GM18870 (cell line): ENCODE results near the gene FKBP7.
"Not testable (repeated sequence)": the region's sequence is repeated elsewhere in the genome, so short reads cannot be mapped to it uniquely, and the experiment has no call there.

Experiments used
- ATAC-seq: cut with Tn5 transposase; IDR thresholded peaks from one replicate; pipeline ENCODE4 v1.9.1; 2021; ENCODE audit warnings: moderate library complexity; ENCODE audit not compliant: unreplicated experiment

FKBP7 gene

DNA sequence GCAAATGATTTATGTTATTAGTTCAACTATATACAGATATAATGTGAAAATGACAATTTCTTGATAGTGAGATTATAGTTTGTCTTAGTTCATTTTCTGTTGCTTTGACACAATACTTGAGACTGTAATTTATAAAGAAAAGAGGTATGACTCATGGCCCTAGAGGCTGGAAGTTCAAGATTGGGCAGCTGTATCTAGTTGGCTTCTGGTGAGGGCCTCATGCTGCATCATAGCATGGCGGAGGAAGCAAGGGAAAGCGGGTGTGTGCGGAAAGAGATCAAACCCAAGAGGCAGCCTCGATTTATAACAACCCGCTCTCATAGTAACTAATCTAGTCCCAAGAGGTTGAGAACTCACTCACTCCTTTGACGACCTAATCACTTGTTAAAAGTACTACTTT, 13.2 kb upstream of the FKBP7 start:
- no peak for ATAC-seq

- no peak for ATAC-seq
Observed at GRCh38 chr2:178485356-178485755, 7.0 kb upstream of the FKBP7 start.

DNA sequence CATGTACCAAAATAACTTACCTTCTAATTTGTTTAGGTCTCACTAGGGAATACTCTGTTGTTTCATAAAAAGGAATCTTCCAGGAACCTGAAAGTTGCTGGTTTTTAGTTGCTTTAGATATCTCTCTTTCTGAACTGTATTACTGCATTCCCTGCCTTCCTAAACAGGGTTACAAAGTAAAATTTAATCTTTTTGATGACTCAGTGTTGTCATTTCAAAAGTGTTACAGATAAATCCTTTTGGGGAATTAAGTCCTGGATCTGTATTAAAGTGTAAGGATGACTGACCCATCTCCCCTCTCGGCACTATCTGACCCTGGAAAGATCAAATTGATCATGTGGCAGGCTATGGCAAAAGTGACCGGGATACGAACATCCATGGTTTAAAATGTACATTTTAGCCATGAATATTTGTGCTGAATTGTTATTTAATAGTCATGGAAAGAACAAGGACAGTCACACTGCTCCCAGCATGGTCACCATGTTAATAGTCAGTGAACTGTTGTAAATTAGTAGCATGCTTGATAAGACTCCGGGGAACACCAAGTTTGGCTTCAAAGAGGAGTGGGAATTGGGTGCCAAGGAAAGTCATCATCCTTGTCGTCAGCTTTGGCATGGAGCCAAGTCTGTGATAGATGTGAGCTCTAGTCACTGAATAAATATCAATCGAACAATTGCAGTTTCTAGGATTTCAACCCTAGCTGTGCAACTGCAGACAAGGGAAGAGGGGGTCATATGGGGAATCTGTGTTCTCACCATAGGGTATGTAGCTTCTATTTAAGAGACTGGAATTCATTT, 6.0 kb upstream of the FKBP7 start:
- no peak for ATAC-seq

DNA sequence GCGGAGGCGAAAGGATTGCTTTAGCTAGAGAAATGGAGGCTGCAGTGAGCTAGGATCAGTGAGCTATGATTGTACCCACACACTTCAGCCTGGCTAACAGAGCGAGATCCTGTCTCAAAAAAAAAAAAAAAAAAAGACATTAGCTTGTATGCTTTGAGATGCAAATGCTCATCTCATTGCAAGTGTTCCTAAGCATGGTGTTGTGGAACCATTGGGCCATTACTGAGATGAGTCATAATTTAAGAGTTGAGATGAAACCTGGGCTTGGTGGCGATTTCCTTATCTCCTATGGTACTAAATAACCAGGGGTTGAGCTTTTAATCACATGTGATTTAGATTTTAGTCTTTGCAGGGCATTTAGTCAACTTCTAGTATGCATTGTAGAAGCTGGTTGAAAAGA, 4.0 kb upstream of the FKBP7 start:
- ATAC-seq = peak; percentile 54

- peak; percentile 36 for ATAC-seq
Observed at GRCh38 chr2:178480227-178481181, 2.1 kb upstream of the FKBP7 start, which contains the start of gene PLEKHA3. TSS of gene PLEKHA3 (plus strand) at chr2:178480457. CDS start at chr2:178480870, 413 bp downstream.

- ATAC-seq = no peak
Observed at GRCh38 chr2:178479758-178480226, 1.4 kb upstream of the FKBP7 start.

- ATAC-seq = no peak
Observed at GRCh38 chr2:178479275-178479616, 846 bp upstream of the FKBP7 start.

GRCh38 chr2:178478130-178478438, 316 bp downstream of the FKBP7 start:
- no peak for ATAC-seq

DNA sequence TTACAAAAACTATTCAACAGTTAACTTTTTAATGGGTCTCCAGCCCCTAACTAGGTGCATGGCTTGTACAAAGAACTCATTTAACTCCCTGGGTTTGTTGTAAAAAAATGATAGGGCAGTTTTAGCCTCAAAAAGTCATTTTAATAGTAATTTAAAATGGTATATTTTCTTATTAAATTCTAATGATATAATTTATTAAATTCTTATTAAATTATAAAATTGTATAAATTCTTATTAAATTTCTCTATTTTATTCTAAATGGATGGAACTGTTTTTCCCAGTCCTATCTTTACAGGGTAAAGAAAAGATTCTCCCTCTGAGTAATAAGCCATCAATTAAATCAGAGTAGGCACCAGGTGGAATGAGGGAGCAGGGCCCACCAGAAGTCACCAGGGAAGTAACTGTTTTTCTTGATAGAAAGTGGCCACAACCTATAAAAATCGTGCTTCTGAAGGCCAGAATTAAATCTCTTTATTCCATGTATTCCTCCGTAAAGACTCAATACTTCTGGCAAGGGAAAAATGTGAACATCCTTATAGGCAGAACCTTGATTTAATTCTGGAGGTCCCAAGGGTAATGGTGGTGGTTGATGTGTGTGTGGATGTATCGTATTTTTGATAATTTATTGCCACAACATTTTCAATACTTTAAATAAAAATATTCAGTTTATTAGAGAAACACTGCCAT, 814 bp downstream of the FKBP7 start:
- no peak for ATAC-seq

GRCh38 chr2:178476477-178476876, 1.9 kb downstream of the FKBP7 start:
- ATAC-seq = no peak

DNA sequence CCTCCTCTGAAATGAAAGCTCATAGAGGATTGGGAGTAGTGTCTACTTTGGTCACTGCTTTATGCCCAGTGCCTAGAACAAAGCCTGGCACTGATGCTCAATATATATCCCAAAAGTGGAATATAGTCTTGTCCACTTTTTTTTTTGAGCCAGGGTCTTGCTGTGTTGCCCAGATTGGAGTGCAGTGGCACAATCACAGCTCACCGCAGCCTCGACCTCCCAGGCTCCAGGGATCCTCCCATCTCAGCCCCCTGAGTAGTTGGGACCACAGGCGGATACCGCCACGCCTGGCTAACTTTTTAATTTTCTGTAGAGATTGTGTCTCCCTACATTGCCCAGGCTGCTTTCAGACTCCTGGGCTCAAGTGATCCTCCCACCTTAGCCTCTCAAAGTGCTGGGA, 3.8 kb downstream of the FKBP7 start:
- no peak for ATAC-seq

DNA sequence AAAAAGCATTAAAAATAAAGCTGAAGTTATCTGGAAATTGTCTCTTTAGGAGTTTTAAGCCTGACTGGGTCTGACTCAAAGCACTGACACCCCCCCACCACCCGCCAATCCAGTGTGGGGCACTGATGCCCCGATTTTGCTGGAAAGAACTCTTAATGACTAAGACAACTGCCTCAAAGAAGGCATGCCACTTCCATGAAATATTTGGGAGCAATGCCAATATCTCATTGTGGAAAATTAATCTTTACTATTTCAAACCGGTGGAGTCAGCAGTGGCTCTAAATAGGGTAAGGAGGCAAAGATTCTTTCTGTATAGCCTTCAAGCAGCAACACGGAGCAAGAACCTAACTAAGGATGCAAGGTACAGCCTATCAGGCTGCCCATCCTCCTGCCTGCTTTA, 4.5 kb downstream of the FKBP7 start:
- ATAC-seq = no peak

DNA sequence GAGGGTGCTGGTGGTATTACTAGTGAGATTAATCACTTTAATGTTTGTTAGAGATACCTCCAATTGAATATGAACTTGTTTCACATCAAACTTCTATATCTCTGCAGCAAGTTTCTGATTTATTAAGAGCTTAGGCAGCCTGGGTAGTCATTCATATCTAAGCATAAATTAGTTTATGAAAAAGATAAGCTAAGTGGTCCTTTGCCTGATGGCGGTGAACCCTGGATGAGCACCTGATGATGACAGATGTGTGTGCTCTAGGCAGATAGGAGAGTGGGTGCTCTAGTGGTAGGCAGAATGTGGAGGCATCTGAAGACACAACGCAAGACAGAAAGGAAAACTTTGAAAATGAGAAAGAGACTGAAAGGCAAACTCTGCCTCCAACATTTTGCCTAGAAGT, 5.0 kb downstream of the FKBP7 start:
- no peak for ATAC-seq

- ATAC-seq = not testable (repeated sequence)
Observed at GRCh38 chr2:178471313-178471712, 7.1 kb downstream of the FKBP7 start.

GRCh38 chr2:178469219-178469849, 9.1 kb downstream of the FKBP7 start:
- no peak for ATAC-seq

- ATAC-seq = no peak
Observed at GRCh38 chr2:178457390-178457886, 21.0 kb downstream of the FKBP7 start.

GRCh38 chr2:178455947-178456346, 22.5 kb downstream of the FKBP7 start:
- no peak for ATAC-seq

DNA sequence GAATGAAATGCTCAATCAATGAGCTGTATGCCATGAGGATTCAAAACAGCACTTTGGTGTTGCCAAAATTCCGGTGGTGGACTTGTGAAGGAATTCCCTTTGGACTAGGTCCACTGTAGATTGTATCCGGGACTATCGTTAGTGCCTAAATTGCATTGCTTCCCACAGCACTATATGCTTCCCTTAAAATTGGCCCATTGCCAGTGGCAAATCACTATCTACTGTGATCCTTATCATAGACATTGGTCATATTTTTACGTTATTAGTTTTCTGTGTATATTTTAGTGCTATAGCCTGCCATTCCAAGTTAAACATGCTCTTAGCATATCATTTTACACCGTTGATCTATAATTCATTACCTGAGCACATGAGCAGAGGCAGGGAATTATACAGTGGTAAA, 25.5 kb downstream of the FKBP7 start:
- no peak for ATAC-seq

DNA sequence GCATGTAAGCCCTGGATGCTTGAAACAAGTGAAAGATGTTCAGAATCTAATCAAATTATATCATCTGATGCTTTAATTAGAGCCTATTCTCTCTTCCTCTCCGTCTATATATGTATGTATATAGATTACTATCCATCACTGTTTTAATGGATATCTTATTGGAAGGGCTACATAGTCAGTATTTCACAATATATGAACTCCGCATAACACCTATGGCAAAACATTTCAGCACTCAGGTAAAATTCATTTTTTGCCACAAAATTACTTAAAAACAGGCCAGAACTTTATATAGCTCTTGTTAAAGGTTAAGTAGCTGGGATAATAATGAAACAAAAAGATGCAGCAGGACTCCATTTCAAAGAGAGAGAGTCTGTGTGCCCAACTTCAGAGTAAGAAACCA, 26.1 kb downstream of the FKBP7 start:
- no peak for ATAC-seq

- peak; percentile 72 for ATAC-seq
Observed at GRCh38 chr2:178450774-178451525, 27.4 kb downstream of the FKBP7 start, which contains the start of the genes PJVK and PRKRA. TSS of gene PJVK (plus strand) at chr2:178451378. CDS start at chr2:178453410, 2,032 bp downstream. TSS of gene PRKRA (minus strand) at chr2:178451175. CDS start at chr2:178451030, 145 bp downstream.
